Erythroblast (primary cell): ENCODE results near the gene PBX1.

ENCODE experiments used
- GATA1 ChIP-seq: IDR thresholded peaks from 2 replicates; pipeline ENCODE4 v1.6.1; 2011; ENCODE audit warnings: low read depth, mild to moderate bottlenecking, control low read depth, low read length, moderate library complexity
- POLR2A ChIP-seq: IDR thresholded peaks from 2 replicates; pipeline ENCODE4 v1.6.1; 2011; ENCODE audit warnings: mild to moderate bottlenecking, low read length

- TF ChIP-seq POLR2A (no peak), GATA1 (no peak)
Measured at GRCh38 chr1:164607351-164607750, 48.4 kb downstream of the PBX1 start.
